A549 (cell line): ENCODE measurements around the gene ODAD4.

Source experiments
- CTCF ChIP-seq: fragments of >200 bp; sonication (Bioruptor Twin); formaldehyde crosslinking; IDR thresholded peaks from 3 replicates; pipeline ENCODE4 v1.5.1; 2016
- TF ChIP-seq, protein P1 (sequence below): fragments of 250-450 bp; sonication (Bioruptor Pico); IDR thresholded peaks from 2 replicates; pipeline ENCODE4 v1.5.0; 2021; ENCODE audit warnings: mild to moderate bottlenecking, moderate library complexity, borderline replicate concordance

- TF ChIP-seq CTCF: no peak
- TF ChIP-seq, protein P1, sequence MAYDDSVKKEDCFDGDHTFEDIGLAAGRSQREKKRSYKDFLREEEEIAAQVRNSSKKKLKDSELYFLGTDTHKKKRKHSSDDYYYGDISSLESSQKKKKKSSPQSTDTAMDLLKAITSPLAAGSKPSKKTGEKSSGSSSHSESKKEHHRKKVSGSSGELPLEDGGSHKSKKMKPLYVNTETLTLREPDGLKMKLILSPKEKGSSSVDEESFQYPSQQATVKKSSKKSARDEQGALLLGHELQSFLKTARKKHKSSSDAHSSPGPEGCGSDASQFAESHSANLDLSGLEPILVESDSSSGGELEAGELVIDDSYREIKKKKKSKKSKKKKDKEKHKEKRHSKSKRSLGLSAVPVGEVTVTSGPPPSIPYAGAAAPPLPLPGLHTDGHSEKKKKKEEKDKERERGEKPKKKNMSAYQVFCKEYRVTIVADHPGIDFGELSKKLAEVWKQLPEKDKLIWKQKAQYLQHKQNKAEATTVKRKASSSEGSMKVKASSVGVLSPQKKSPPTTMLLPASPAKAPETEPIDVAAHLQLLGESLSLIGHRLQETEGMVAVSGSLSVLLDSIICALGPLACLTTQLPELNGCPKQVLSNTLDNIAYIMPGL: no peak
Observed at GRCh38 chr17:41986634-41987033, 56.2 kb downstream of the ODAD4 start.
